ENCODE data around the gene GPR171.
"Not testable (repeated sequence)": the region's sequence is repeated elsewhere in the genome, so short reads cannot be mapped to it uniquely, and the experiment has no call there.

Gene GPR171

GRCh38 chr3:151203051-151203420, at the start of gene GPR171:
TSS of gene GPR171 (minus strand) at chr3:151203216. CDS start at chr3:151199386, 3,830 bp downstream.
- no peak for DNase-seq

GRCh38 chr3:151248772-151249337, 45.8 kb upstream of the GPR171 start:
- no peak for DNase-seq

- not testable (repeated sequence) for DNase-seq
These were observed 39.0 kb upstream of the GPR171 start for GRCh38 chr3:151242006-151242405.

GRCh38 chr3:151236736-151237135, 33.7 kb upstream of the GPR171 start:
- DNase-seq, result no peak

- no peak for DNase-seq
These were observed 33.3 kb upstream of the GPR171 start for GRCh38 chr3:151236316-151236715.

- DNase-seq, result no peak
These were observed 31.8 kb upstream of the GPR171 start for GRCh38 chr3:151234825-151235224.

- no peak for DNase-seq
These were observed 30.0 kb upstream of the GPR171 start for GRCh38 chr3:151232991-151233390.

- DNase-seq, result not testable (repeated sequence)
These were observed 29.4 kb upstream of the GPR171 start for GRCh38 chr3:151232403-151232802.

- DNase-seq, result no peak
These were observed 27.6 kb upstream of the GPR171 start for GRCh38 chr3:151230646-151231045.

GRCh38 chr3:151228666-151229040, 25.6 kb upstream of the GPR171 start:
- no peak for DNase-seq

GRCh38 chr3:151227807-151228665, 25.0 kb upstream of the GPR171 start:
- peak; percentile 59 for DNase-seq

GRCh38 chr3:151227266-151227806, 24.3 kb upstream of the GPR171 start:
- DNase-seq, result no peak

- no peak for DNase-seq
These were observed 23.8 kb upstream of the GPR171 start for GRCh38 chr3:151226825-151227224.

- DNase-seq, result peak; percentile 69
These were observed 23.1 kb upstream of the GPR171 start for GRCh38 chr3:151226088-151226563.

GRCh38 chr3:151225040-151225975, 22.3 kb upstream of the GPR171 start:
- no peak for DNase-seq

- DNase-seq, result no peak
These were observed 21.4 kb upstream of the GPR171 start for GRCh38 chr3:151224268-151224866.

GRCh38 chr3:151219056-151219455, 16.0 kb upstream of the GPR171 start:
- DNase-seq, result no peak

GRCh38 chr3:151218136-151218535, 15.1 kb upstream of the GPR171 start:
- no peak for DNase-seq

- DNase-seq, result no peak
These were observed 13.9 kb upstream of the GPR171 start for GRCh38 chr3:151216641-151217607.

- no peak for DNase-seq
These were observed 11.4 kb upstream of the GPR171 start for GRCh38 chr3:151214459-151214858.

GRCh38 chr3:151213881-151214280, 10.9 kb upstream of the GPR171 start:
- DNase-seq, result no peak

All from COR-L47 (cell line).